Measurements from ENCODE around the gene PPP4R4. TPM values are rescaled to one million over a fixed set of nuclear protein-coding genes. Genes with fewer than 3 reads are reported as not detected.

The PPP4R4 gene, protein sequence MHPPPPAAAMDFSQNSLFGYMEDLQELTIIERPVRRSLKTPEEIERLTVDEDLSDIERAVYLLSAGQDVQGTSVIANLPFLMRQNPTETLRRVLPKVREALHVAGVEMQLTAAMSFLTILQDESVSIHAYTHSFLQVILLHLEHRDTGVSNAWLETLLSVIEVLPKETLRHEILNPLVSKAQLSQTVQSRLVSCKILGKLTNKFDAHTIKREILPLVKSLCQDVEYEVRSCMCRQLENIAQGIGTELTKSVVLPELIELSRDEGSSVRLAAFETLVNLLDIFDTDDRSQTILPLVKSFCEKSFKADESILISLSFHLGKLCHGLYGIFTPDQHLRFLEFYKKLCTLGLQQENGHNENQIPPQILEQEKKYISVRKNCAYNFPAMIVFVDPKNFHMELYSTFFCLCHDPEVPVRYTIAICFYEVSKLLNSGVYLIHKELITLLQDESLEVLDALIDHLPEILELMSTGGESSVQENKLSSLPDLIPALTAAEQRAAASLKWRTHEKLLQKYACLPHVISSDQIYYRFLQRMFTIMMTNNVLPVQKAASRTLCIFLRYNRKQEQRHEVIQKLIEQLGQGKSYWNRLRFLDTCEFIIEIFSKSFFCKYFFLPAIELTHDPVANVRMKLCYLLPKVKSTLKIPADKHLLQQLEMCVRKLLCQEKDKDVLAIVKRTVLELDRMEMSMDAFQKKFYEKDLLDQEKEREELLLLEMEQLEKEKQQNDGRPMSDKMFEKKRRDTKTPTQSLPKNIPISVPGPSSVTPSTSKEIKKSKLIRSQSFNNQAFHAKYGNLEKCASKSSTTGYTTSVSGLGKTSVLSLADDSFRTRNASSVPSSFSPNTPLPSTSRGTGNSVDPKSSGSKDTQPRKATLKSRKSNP
- total RNA-seq, result 0.59 and 0.88 TPM in 2 replicates

DNA sequence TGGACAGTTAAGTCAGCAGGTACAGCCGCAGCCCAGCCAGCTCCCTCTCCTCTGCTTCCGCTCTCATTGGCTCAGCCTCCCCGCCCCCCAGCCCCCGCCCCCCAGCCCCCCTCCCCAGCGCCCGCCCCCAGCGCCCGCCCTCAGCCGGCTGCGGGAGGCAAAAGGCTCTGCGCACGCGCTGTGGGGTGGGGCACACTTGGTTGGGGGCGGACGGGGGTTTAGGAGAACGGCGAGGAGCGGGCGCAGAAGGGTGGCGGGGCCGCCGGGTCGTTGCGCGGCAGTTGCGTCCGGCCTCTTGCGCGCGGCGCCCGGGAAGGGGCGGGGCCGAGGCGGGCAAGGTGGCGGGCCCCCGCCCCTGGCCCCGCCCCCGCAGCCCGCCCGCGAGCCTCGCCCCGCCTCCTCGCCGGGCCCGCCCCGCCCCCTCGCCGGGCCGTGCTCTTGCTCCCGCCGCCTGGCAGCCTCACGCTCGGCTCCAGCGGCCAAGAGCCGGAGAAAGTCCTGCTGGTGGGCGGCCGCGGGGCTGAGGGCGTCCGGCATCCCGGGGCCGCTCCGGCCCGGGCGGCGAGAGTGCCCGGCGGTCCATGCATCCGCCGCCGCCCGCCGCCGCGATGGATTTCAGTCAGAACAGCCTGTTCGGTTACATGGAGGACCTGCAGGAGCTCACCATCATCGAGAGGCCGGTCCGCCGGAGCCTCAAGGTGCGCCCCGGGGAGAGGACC, at the start of gene PPP4R4:
PPP4R4 (plus strand) TSS at position 438 of the 719 bp plus-strand sequence; CDS start at position 582, 144 bp downstream.
- intact Hi-C loops (cut with micrococcal nuclease), result loop anchor here (1.0 to 10.0 kb wide), 6 partner anchors 7 to 1059 kb away; partner anchors contain the start of genes BTBD7, DDX24, IFI27L1 and IFI27L2

- intact Hi-C loops (cut with micrococcal nuclease), result no loop called here
Observed at GRCh38 chr14:94124582-94125377, 49.3 kb upstream of the PPP4R4 start.

DNA sequence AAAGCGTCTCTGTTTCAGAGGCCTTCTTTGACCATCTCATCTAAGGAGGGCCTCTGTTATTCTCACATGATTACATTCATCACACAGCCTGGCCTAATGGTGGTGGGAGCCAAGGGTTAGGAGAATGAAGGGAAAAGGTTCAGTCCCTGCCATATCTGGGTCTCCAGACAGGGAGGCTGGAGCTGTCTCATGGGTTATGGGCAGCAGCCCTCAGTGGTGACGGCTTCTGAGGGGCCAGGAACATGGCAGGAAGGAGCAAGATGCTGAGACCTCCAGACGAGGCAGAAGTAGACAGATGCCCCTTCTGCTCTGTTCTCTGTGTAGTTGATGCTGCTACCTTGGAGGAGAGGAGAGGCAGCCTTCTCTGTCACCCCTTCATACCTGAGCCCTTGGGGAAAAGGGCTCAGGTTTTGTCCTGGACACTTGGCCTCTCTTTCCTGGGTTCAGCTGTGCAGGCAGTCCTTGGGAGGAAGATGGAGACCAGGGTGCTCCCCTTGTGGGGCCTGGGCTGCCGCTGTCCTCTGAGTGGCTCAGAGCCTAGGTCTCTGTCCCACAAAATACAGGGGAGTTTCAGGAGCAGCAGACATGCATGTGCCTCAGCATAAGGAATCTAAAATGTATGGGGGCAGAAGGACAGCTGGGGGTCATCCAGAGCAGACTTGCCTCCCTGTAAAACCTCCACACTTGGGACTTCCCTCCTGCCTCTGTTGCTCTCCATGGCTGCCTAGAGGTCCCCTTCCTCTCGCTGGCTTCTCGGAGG, 48.3 kb upstream of the PPP4R4 start:
- intact Hi-C loops (cut with micrococcal nuclease), result no loop called here

GRCh38 chr14:94126419-94126677, 47.8 kb upstream of the PPP4R4 start:
- intact Hi-C loops (cut with micrococcal nuclease), result no loop called here

DNA sequence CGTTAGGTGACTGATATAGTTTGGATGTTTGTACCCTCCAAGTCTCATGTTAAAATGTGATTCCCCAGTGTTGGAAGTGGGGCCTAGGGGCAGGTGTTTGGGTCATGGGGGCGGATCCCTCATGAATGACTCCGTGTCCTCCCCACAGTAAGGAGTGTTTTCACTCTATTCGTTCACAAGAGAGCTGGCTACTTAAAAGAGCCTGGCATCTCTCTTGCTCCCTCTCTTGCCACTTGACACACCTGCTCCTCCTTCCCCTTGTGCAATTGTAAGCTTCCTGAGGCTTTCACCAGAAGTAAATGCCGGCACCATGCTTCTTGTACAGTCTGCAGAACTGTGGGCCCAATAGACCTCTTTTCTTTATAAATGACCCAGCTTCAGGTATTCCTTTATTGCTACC, 47.3 kb upstream of the PPP4R4 start:
- intact Hi-C loops (cut with micrococcal nuclease), result no loop called here

- intact Hi-C loops (cut with micrococcal nuclease), result no loop called here
Observed at GRCh38 chr14:94127330-94127729, 46.8 kb upstream of the PPP4R4 start.

GRCh38 chr14:94128216-94128839, 45.8 kb upstream of the PPP4R4 start:
- intact Hi-C loops (cut with micrococcal nuclease), result no loop called here

DNA sequence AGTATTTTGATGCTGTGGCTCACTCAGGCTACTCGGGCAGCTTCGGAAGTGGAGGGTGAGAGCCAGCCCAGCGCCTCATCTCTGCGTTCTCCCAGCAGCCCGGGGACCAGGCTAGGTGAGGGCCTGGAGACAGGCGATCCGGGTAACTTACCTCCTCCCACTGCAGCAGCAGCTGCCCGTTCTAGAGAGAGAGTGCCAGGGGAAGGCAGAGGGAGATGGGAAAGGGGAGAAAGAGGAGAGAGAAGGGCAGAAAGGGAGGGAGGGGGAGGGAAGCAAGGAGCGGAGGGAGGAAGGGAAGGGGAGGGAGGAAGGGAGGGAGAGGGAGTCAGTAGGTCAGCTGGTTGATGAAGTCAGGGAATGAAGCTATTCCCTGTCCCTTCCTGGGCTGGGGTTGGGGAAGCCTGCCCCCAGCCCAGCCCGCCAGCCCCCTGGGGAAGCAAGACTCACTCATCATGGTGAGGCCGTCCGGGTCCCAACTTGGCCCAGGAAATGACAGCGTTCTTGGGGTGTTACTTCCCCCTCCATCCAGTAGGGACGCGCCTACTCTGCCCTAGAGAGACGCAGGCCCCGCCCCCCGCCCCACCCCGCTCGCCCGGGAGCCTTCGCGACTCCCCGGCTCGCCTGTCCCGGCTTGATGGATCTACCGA, 44.9 kb upstream of the PPP4R4 start, which contains the start of gene IFI27L2:
IFI27L2 (minus strand) TSS at position 494 of the 647 bp plus-strand sequence; CDS start at position 454, 40 bp downstream.
- intact Hi-C loops (cut with micrococcal nuclease), result loop anchor here (1.0 kb wide), 4 partner anchors 45 to 170 kb away; partner anchors contain the start of genes DDX24, IFI27L1 and PPP4R4

DNA sequence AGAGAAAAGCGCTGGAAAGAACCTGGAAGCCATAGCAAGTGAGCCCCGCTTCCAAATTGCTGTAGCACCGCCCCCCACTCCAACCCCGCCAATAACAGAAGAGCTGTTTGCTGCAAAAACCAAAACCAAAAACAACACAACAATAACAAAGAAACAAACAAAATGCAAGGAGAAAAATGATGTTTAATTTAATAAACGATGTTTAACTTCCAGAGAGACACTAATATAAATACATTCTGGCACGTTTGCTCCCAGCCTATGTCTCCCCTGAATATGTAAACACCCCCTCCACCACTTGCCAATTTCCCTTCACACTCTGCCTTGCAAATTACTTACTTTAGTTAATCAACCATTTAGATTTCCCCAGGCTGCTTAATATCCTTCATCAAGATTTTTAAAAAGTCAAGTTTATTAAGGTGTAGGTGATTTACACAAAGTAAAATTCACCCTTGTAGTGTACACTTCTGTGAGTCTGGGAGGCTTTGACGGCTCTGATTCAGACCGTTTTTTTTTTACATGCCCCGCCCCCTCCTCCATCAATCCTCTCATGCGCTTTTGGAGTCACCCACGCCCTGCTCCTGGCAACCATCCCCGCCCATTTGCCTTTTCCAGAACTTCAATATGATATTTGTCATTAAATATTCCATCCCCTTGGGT, 44.2 kb upstream of the PPP4R4 start:
- intact Hi-C loops (cut with micrococcal nuclease), result loop anchor here (1.0 to 5.0 kb wide), 7 partner anchors 44 to 282 kb away; partner anchors contain the start of genes DDX24, IFI27L1, OTUB2 and PPP4R4

DNA sequence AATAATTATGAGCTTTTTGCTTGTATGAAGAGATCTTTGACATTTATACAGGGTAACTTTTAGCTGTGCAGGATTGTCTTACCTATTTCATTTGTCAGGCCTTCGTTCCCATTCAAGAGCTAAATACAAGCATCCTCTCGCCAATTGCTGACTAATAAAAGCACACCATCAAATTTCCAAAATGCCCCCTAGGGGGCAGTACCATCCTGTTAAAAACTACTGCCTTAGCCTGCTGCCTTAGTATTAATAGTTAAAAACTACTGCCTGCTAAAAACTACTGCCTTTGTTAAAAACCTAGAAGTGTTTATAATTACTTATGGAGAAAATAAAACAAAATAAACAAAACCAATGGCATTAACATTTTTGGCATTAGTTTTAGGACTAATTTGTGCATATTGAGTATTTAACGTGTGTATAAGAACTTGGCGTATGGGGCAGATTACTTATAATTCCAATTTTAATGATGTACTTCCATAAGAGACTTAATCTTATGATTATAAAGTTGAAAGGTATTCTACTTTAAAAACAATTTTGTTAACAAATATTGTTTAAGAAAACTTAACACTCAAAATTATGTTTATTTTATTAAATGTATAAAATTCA, 41.7 kb upstream of the PPP4R4 start:
- intact Hi-C loops (cut with micrococcal nuclease), result loop anchor here (1.0 to 5.0 kb wide), 4 partner anchors 48 to 280 kb away; no protein-coding TSS in a partner anchor

GRCh38 chr14:94135476-94135875, 38.6 kb upstream of the PPP4R4 start:
- intact Hi-C loops (cut with micrococcal nuclease), result no loop called here

GRCh38 chr14:94136575-94137331, 37.4 kb upstream of the PPP4R4 start:
- intact Hi-C loops (cut with micrococcal nuclease), result loop anchor here (1.0 kb wide), 6 partner anchors 44 to 481 kb away; no protein-coding TSS in a partner anchor

GRCh38 chr14:94138251-94138650, 35.9 kb upstream of the PPP4R4 start:
- intact Hi-C loops (cut with micrococcal nuclease), result no loop called here

- intact Hi-C loops (cut with micrococcal nuclease), result no loop called here
Observed at GRCh38 chr14:94139006-94139405, 35.1 kb upstream of the PPP4R4 start.

DNA sequence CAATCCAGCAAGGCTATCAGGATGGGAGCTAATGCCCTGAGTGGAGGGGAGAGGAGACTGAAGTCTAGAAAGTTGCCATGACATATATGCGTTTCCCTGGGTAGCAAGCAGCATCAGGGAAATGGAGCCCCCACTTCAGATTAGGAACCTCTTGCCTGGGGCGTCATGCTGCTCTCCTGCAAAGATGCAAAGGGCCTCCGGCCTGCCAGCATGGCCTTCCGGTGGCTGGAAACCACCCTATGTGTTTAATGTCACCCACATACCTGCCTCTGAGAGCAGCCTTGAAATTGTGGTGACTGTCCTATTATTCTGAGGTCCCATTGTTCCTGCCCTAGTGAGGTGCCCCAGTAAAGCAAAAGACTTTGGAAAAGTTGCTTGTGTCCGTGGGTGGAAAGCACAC, 34.7 kb upstream of the PPP4R4 start:
- intact Hi-C loops (cut with micrococcal nuclease), result no loop called here

DNA sequence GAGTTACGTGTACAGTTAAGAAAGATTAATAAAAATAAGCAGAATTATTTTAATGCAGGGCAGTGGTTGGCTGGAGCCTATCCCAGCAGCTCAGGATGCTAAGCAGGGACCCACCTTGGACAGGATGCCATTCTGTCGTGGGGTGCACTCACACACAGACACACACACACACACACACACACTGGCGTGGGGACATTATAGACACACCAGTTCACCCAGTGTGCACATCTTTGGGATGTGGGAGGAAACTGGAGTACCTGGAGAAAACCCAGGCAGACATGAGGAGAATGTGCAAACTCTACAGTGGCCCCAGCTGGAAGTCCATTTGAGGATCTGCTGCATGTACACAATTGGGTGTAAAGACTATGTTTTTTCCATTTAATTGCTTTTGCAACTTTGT, 31.9 kb upstream of the PPP4R4 start:
- intact Hi-C loops (cut with micrococcal nuclease), result no loop called here

GRCh38 chr14:94142836-94143235, 31.3 kb upstream of the PPP4R4 start:
- intact Hi-C loops (cut with micrococcal nuclease), result no loop called here
